Immature natural killer cell (primary cell): ENCODE data around the gene SNRPA. TPM values are rescaled to one million over a fixed set of nuclear protein-coding genes. Genes with fewer than 3 reads are reported as not detected.

Experiments used
- polyA plus RNA-seq, 3 donors: library from polyadenylated mRNA; unstranded; fragments of 300-500 nt; fragmentation: Illumina TruSeq; gene quantifications; one replicate each; pipeline ENCODE4 v1.2.3, GENCODE V29; 2021

SNRPA gene
- polyA plus RNA-seq, 3 donors from 2014 or later, result 28.9 to 78.7 (median 39.2) TPM

Other genes starting within 250 kb of the SNRPA start
- 100 to 1,000 TPM; 115 to 186 (median 156) TPM for gene SHKBP1, start 174.3 kb upstream of the SNRPA start, polyA plus RNA-seq
- gene LTBP4, start 149.8 kb upstream of the SNRPA start, polyA plus RNA-seq, result 10 to 100 TPM in 2 of 3 donors, 1 to 10 TPM in 1; 8.9 to 21.5 (median 18.8) TPM
- 1 to 10 TPM in 2 of 3 donors, not detected in 1; 1.3 to 1.7 TPM for gene NUMBL, start 60.6 kb upstream of the SNRPA start, polyA plus RNA-seq
- gene COQ8B, start 34.3 kb upstream of the SNRPA start, polyA plus RNA-seq, result 10 to 100 TPM; 18.3 to 23.5 (median 20.8) TPM
- 1 to 10 TPM; 3.8 to 8.1 (median 4.5) TPM for gene ITPKC, start 34.1 kb upstream of the SNRPA start, polyA plus RNA-seq
- 1 to 10 TPM in 2 of 3 donors, not detected in 1; 3.1 to 6.2 TPM for gene ACTMAP, start 726 bp upstream of the SNRPA start, polyA plus RNA-seq
- gene MIA, start 24.3 kb downstream of the SNRPA start, polyA plus RNA-seq, result not detected
- 100 to 1,000 TPM; 129 to 151 (median 150) TPM for gene RAB4B, start 27.0 kb downstream of the SNRPA start, polyA plus RNA-seq
- gene EGLN2, start 48.0 kb downstream of the SNRPA start, polyA plus RNA-seq, result 100 to 1,000 TPM in 2 of 3 donors, 10 to 100 TPM in 1; 88.4 to 124 (median 101) TPM
- under 1 TPM in 1 of 3 donors, not detected in 2; 0.48 TPM for gene CYP2A6, start 99.2 kb downstream of the SNRPA start, polyA plus RNA-seq
- not detected for gene CYP2A7, start 131.0 kb downstream of the SNRPA start, polyA plus RNA-seq
- gene CYP2B6, start 240.1 kb downstream of the SNRPA start, polyA plus RNA-seq, result not detected